OCI-LY3 (cell line): ENCODE results near the gene DYNC1H1.

Experiments
- CTCF ChIP-seq: fragments of 200-600, 300-600 bp; sonication (generic); IDR thresholded peaks from 2 replicates; pipeline ENCODE4 v1.5.1; 2014; ENCODE audit warnings: antibody characterized with exemption, low read length, low read depth
- EZH2phosphoT487 ChIP-seq: fragments of 200-600 bp; shearing (Covaris generic); IDR thresholded peaks from 2 replicates; pipeline ENCODE4 v1.6.1; 2018; ENCODE audit warnings: antibody characterized with exemption, mixed run types, low read depth

- TF ChIP-seq CTCF (no peak), EZH2phosphoT487 (no peak)
Measured at GRCh38 chr14:101945171-101945570, 19.2 kb upstream of the DYNC1H1 start.
